K562 (cell line): ENCODE measurements around the gene ZNF292. TPM values are rescaled to one million over a fixed set of nuclear protein-coding genes. Genes with fewer than 3 reads are reported as not detected.
A peak's percentile ranks its signal among the peaks of the same experiment; 100 is the strongest.

ENCODE experiments used
- DIDO1 ChIP-seq: fragments of 450-650 bp; IDR thresholded peaks from 2 replicates; pipeline ENCODE4 v1.6.1; 2016; ENCODE audit warnings: low read depth, missing biosample characterization, missing genetic modification characterization
- FOXA3 ChIP-seq, 2 experiments: fragments of 450-650 bp in 1 of 2; sonication (generic) in 1 of 2; formaldehyde crosslinking; IDR thresholded peaks in 1 of 2; conservative IDR thresholded peaks in 1 of 2; 2 replicates each; pipeline versions ENCODE4 v1.4.0 to v1.8.0; 2020 to 2022; ENCODE audit warnings: mild to moderate bottlenecking in 2 of 2, missing genetic modification reagents in 1 of 2
- KDM2B ChIP-seq: fragments of 250-450 bp; sonication (Bioruptor Pico); IDR thresholded peaks from 2 replicates; pipeline ENCODE4 v1.8.0; 2021; ENCODE audit warnings: mild to moderate bottlenecking, moderate library complexity
- SLC30A9 ChIP-seq: fragments of 250-450 bp; sonication (Bioruptor Pico); IDR thresholded peaks from 2 replicates; pipeline ENCODE4 v1.8.0; 2022; ENCODE audit warnings: mild to moderate bottlenecking, moderate library complexity
- STAG1 ChIP-seq: sonication (generic); formaldehyde crosslinking; IDR thresholded peaks from 2 replicates; pipeline ENCODE4 v1.5.0; 2020; ENCODE audit warnings: missing genetic modification reagents, borderline replicate concordance
- TARDBP ChIP-seq: fragments of 450-650 bp; IDR thresholded peaks from 2 replicates; pipeline ENCODE4 v1.6.1; 2016
- TFAM ChIP-seq: fragments of 250-450 bp; sonication (Bioruptor Pico); conservative IDR thresholded peaks from 2 replicates; pipeline ENCODE4 v1.5.0; 2021; ENCODE audit warnings: mild to moderate bottlenecking, moderate library complexity
- ZNF165 ChIP-seq: fragments of 250-450 bp; sonication (Bioruptor Pico); IDR thresholded peaks from 2 replicates; pipeline ENCODE4 v1.4.0; 2020; ENCODE audit warnings: borderline replicate concordance
- ZNF436 ChIP-seq: fragments of 250-450, 450-650 bp; sonication (Bioruptor Pico); formaldehyde crosslinking; IDR thresholded peaks from 2 replicates; pipeline ENCODE4 v1.7.0; 2020; ENCODE audit warnings: mild to moderate bottlenecking
- ZNF764 ChIP-seq: fragments of 250-450 bp; sonication (Bioruptor Pico); IDR thresholded peaks from 2 replicates; pipeline ENCODE4 v1.4.0; 2020; ENCODE audit warnings: low read depth, mild to moderate bottlenecking, moderate library complexity
- polyA plus RNA-seq, 8 experiments: library from polyadenylated mRNA; depleted of rRNA in 4 of 8; stranded (reverse) in 5 of 8; unstranded in 3 of 8; fragments of >200 nt; fragmentation: Nextera tagmentation in 2 of 8; fragmentation: Illumina TruSeq in 1 of 8; extraction: Ambion mirVana in 2 of 8; extraction: Trizol in 1 of 8; gene quantifications; 2 replicates each; pipeline versions ENCODE4 v1.2.1 to v1.2.3, GENCODE V29; 2011 to 2014; ENCODE audit warnings: inconsistent platforms in 1 of 8, missing spikeins in 1 of 8
- total RNA-seq, 7 experiments: library from RNA; depleted of rRNA in 6 of 7; stranded (reverse); fragments of >200 nt in 6 of 7; fragmentation: Illumina TruSeq in 2 of 7; extraction: Trizol in 2 of 7; gene quantifications; 2 replicates each; pipeline versions ENCODE4 v1.2.1 to v1.2.3, GENCODE V29; 2011 to 2021; ENCODE audit warnings: low replicate concordance in 1 of 7
- TF ChIP-seq, protein P1 (sequence below): IDR thresholded peaks from 2 replicates; pipeline ENCODE4 v1.6.1; 2011; ENCODE audit not compliant: insufficient read length; ENCODE audit errors: extremely low read depth
- TF ChIP-seq, protein P2 (sequence below): fragments of 450-650 bp; IDR thresholded peaks from 2 replicates; pipeline ENCODE4 v1.6.1; 2016; ENCODE audit warnings: mild to moderate bottlenecking, moderate library complexity
- TF ChIP-seq, protein P3 (sequence below): fragments of 450-650 bp; formaldehyde crosslinking; IDR thresholded peaks from 2 replicates; pipeline ENCODE4 v1.4.0; 2020; ENCODE audit warnings: mild to moderate bottlenecking, moderate library complexity

ZNF292 gene
- total and polyA plus RNA-seq, 9 of the 15 experiments (the other 6 are each of a cell fraction or from before 2014, with no cell fraction given): 4.4 to 17.1 (median 12.8) TPM

DNA sequence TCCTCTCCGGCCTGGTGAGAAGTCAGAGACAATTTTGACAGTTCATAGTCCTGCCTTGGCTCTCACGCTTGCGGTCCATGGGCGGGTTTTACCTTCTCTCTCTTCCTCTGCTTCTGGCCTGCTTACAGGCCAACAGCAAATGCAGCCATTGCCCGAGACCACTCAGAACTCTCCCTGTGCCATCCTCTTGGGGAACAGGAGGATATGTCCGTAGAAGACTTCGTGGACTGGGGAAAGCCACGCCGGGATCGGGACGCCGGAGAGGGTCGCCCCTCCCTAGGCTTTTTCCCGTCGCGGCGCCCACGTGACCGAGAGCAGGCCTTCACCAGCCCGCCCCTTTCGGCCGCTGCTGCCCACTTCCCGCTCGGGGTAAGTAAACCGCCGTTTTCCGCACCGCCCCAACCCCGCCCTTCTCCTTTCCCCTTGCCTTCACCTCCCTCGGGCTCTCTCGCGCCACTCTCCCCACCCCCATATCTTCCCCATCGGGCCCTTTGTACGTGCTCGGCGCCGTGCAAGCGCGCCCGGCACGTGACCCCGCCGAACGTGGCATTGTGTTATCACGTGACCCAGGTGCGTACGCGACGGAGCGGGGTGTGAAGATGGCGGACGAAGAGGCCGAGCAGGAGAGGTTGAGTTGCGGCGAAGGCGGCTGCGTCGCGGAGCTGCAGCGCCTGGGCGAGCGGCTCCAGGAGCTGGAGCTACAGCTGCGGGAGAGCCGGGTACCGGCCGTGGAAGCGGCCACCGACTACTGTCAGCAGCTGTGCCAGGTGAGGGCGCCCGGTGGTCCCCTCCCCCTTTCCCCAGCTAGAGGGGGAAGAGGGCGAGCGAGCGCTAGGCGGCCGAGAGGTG lies at the start of gene ZNF292 (continued):
- TF ChIP-seq, protein P1, sequence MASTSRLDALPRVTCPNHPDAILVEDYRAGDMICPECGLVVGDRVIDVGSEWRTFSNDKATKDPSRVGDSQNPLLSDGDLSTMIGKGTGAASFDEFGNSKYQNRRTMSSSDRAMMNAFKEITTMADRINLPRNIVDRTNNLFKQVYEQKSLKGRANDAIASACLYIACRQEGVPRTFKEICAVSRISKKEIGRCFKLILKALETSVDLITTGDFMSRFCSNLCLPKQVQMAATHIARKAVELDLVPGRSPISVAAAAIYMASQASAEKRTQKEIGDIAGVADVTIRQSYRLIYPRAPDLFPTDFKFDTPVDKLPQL: no peak
- TF ChIP-seq DIDO1 (tag) (peak; percentile 97), ZNF165 (CRISPR knock-in tag) (no peak), FOXA3 (CRISPR knock-in tag; conservative IDR thresholded peaks at IDR 0.05 in 1 of 2, IDR thresholded peaks at IDR 0.05 in 1 of 2) (peak in 1 of 2 experiments; percentile 65; a peak in 1 of 4 replicates), STAG1 (CRISPR knock-in tag) (peak; percentile 76; the same call in 1 of the 2 replicates), SLC30A9 (CRISPR knock-in tag) (no peak), TFAM (no peak), ZNF764 (CRISPR knock-in tag) (no peak), KDM2B (CRISPR knock-in tag) (peak; percentile 38; the same call in 1 of the 2 replicates), TARDBP (no peak), ZNF436 (CRISPR knock-in tag) (no peak)
- TF ChIP-seq, protein P2, sequence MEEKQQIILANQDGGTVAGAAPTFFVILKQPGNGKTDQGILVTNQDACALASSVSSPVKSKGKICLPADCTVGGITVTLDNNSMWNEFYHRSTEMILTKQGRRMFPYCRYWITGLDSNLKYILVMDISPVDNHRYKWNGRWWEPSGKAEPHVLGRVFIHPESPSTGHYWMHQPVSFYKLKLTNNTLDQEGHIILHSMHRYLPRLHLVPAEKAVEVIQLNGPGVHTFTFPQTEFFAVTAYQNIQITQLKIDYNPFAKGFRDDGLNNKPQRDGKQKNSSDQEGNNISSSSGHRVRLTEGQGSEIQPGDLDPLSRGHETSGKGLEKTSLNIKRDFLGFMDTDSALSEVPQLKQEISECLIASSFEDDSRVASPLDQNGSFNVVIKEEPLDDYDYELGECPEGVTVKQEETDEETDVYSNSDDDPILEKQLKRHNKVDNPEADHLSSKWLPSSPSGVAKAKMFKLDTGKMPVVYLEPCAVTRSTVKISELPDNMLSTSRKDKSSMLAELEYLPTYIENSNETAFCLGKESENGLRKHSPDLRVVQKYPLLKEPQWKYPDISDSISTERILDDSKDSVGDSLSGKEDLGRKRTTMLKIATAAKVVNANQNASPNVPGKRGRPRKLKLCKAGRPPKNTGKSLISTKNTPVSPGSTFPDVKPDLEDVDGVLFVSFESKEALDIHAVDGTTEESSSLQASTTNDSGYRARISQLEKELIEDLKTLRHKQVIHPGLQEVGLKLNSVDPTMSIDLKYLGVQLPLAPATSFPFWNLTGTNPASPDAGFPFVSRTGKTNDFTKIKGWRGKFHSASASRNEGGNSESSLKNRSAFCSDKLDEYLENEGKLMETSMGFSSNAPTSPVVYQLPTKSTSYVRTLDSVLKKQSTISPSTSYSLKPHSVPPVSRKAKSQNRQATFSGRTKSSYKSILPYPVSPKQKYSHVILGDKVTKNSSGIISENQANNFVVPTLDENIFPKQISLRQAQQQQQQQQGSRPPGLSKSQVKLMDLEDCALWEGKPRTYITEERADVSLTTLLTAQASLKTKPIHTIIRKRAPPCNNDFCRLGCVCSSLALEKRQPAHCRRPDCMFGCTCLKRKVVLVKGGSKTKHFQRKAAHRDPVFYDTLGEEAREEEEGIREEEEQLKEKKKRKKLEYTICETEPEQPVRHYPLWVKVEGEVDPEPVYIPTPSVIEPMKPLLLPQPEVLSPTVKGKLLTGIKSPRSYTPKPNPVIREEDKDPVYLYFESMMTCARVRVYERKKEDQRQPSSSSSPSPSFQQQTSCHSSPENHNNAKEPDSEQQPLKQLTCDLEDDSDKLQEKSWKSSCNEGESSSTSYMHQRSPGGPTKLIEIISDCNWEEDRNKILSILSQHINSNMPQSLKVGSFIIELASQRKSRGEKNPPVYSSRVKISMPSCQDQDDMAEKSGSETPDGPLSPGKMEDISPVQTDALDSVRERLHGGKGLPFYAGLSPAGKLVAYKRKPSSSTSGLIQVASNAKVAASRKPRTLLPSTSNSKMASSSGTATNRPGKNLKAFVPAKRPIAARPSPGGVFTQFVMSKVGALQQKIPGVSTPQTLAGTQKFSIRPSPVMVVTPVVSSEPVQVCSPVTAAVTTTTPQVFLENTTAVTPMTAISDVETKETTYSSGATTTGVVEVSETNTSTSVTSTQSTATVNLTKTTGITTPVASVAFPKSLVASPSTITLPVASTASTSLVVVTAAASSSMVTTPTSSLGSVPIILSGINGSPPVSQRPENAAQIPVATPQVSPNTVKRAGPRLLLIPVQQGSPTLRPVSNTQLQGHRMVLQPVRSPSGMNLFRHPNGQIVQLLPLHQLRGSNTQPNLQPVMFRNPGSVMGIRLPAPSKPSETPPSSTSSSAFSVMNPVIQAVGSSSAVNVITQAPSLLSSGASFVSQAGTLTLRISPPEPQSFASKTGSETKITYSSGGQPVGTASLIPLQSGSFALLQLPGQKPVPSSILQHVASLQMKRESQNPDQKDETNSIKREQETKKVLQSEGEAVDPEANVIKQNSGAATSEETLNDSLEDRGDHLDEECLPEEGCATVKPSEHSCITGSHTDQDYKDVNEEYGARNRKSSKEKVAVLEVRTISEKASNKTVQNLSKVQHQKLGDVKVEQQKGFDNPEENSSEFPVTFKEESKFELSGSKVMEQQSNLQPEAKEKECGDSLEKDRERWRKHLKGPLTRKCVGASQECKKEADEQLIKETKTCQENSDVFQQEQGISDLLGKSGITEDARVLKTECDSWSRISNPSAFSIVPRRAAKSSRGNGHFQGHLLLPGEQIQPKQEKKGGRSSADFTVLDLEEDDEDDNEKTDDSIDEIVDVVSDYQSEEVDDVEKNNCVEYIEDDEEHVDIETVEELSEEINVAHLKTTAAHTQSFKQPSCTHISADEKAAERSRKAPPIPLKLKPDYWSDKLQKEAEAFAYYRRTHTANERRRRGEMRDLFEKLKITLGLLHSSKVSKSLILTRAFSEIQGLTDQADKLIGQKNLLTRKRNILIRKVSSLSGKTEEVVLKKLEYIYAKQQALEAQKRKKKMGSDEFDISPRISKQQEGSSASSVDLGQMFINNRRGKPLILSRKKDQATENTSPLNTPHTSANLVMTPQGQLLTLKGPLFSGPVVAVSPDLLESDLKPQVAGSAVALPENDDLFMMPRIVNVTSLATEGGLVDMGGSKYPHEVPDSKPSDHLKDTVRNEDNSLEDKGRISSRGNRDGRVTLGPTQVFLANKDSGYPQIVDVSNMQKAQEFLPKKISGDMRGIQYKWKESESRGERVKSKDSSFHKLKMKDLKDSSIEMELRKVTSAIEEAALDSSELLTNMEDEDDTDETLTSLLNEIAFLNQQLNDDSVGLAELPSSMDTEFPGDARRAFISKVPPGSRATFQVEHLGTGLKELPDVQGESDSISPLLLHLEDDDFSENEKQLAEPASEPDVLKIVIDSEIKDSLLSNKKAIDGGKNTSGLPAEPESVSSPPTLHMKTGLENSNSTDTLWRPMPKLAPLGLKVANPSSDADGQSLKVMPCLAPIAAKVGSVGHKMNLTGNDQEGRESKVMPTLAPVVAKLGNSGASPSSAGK: peak; percentile 100
- TF ChIP-seq, protein P3, sequence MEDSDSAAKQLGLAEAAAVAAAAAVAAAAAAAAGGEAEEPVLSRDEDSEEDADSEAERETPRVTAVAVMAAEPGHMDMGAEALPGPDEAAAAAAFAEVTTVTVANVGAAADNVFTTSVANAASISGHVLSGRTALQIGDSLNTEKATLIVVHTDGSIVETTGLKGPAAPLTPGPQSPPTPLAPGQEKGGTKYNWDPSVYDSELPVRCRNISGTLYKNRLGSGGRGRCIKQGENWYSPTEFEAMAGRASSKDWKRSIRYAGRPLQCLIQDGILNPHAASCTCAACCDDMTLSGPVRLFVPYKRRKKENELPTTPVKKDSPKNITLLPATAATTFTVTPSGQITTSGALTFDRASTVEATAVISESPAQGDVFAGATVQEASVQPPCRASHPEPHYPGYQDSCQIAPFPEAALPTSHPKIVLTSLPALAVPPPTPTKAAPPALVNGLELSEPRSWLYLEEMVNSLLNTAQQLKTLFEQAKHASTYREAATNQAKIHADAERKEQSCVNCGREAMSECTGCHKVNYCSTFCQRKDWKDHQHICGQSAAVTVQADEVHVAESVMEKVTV (CRISPR knock-in tag): no peak
